IPS-NIHi7 (cell line): ENCODE data around the gene RBFA.
"Not testable (repeated sequence)": the region's sequence is repeated elsewhere in the genome, so short reads cannot be mapped to it uniquely, and the experiment has no call there.

ENCODE experiments used
- DNase-seq: peaks from one replicate; pipeline ENCODE4 v3.0.0; 2012; ENCODE audit warnings: mixed read lengths; ENCODE audit errors: extremely low spot score

The RBFA gene, protein sequence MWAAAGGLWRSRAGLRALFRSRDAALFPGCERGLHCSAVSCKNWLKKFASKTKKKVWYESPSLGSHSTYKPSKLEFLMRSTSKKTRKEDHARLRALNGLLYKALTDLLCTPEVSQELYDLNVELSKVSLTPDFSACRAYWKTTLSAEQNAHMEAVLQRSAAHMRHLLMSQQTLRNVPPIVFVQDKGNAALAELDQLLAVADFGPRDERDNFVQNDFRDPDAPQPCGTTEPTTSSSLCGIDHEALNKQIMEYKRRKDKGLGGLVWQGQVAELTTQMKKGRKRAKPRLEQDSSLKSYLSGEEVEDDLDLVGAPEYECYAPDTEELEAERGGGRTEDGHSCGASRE

DNA sequence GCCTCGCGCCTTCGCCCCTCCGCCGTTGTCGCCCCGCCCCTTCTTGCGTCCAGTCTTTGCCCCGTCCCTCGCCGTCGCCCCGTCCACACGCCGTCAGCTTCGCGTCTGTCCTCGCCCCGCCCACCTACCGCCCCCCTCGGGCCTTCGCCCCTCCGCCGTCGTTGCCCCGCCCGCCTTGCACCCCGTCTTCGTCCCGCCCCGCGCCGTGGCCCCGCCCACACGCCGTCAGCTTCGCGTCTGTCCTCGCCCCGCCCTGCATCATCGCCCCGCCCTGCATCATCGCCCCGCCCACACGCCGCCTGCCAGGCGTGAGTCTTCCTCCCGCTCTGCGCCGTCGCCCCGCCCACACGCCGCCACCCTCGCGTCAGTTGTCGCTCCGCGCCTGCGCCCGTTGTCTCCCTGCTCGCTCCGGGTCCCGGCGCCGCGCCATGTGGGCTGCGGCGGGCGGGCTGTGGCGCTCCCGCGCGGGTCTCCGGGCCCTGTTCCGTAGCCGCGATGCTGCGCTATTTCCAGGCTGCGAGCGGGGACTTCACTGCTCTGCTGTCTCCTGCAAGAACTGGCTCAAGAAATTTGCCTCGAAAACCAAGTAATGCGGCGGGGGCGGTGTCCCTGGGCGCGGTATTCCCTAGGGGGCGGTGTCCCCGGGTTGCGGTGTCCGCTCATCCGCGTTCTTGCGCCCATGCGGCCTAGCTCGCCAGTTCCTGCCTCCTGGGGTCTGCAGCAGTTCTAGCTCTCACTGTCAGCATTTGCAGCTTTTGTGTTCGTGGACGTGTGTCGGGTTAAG lies at the start of gene RBFA:
TSS of gene RBFA (plus strand) at position 367 of the 784 bp plus-strand sequence. CDS start at position 429, 62 bp downstream.
- peak; percentile 98 for DNase-seq

DNA sequence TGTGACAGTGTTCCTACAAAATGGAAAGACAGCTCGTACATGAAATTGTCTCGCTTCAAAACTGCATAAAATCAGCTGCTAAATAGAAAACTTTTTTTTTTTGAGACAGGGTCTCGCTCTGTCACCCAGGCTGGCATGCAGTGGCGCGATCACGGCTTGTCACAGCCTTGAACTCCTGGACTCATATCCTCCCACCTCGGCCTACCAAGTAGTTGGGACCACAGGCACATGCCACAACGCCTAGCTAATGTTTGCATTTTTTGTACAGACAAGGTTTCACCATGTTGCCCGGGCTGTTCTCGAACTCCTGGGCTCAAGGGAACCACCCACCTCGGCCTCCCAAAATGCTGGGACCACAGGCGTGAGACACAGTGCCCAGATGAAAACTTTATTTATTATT lies 49.1 kb upstream of the RBFA start:
- no peak for DNase-seq

DNA sequence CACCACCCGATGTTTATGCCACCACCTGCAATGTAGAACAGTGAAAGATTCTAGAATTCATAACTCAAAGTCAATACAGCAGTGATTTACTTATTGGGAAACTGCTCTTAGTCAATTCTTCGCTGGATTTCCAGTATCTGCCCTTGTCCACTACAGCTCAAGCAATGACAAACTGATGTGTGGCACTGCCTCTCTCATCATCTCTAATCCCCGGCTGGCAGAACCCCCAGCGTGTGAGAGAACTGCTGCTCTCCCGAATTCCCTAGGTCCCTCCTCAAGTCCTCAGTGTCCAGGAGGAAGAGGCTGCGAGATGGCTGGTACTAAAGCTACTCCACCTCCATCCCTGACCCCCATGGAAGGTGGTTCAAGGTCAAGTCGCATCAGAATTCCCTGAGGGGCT lies 47.5 kb upstream of the RBFA start:
- no peak for DNase-seq

DNA sequence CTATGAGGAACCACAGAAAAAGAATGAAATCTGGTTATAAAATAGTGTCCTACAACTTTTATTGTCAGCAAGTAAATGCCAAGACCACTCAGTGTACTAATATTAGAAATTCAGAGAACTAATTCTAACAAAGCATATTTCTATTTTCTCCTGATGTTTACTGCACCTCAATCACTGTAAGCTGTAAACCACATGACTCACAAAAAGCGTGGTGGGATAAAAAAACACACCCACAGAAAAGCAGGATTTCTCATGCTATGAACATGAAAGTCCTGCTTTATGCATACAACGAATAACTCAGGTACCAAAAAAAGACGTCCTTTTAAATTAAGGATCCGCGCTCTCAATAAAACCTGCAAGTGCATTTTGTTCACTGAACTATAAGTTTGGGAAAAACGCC lies 46.7 kb upstream of the RBFA start:
- no peak for DNase-seq

DNA sequence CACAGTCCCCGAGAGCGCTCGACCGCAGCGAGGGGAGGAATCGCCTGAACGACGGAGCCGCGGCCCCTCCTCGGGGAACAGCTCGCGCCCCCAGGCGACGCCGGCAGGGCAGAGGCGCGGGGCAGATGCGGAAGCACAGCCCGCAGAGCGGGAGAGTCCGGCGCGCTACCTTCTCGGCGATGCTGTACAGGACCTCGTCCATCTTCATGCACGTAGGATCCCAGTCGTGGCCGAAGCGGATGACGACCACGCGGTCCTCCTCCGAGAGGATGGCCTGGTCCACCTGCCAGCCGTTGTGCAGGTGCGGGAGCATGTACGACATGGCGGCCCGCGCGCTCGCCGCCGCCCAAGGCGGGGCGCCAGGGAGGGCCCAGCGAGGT lies 46.2 kb upstream of the RBFA start:
- DNase-seq: peak; percentile 74

DNA sequence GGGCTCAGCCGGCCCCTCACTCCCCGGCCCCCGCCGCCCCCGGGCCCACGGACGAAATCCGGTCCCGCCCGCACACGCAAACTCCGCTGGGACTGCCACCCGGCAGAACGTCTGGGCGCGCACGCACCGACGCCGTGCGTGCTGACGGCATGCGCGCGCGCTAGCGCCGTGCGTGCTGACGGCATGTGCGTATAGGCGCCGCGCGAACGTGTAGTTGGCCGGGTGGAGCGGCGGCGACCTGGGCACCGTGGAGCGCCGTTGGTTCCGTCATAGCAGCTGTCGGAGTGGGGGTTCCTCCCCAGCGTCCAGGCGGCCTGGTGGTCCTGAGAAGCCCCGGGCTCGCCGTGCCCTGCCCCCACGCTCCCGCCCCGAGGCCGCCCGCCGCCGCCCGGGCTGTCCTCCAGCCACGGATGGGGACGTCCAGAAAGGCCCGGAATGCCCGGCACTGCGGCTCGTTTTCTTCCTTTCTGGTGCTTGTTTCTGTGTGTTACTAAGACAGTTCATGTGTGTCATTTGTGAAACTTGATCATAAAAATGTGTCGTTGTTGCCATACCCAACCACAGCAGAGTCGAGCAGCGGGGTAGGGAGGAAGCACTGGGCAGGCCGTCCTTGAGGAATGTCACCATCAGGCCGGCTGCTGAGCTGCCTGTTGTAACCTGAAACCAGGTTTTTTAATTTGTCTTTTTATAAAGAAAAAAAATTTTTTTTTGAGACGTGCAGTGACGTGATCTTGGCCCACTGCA lies 45.6 kb upstream of the RBFA start, which contains the start of gene TXNL4A:
TSS of gene TXNL4A (minus strand) at position 113 of the 744 bp plus-strand sequence. CDS start 171 bp downstream, outside the sequence.
- peak; percentile 71 for DNase-seq

DNA sequence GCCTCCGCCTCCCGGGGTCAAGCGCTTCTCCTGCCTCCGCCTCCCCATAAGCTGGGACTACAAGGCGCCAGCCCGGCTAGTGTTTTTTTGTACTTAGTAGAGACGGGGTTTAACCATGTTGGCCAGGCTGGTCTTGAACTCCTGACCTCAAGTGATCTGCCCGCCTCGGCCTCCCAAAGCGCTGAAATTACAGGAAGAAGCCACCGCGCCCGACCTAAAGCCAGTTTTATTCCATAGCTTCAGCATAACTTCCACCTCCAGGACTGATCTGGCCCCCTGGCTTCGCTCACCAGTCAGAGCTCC lies 45.1 kb upstream of the RBFA start:
- no peak for DNase-seq

DNA sequence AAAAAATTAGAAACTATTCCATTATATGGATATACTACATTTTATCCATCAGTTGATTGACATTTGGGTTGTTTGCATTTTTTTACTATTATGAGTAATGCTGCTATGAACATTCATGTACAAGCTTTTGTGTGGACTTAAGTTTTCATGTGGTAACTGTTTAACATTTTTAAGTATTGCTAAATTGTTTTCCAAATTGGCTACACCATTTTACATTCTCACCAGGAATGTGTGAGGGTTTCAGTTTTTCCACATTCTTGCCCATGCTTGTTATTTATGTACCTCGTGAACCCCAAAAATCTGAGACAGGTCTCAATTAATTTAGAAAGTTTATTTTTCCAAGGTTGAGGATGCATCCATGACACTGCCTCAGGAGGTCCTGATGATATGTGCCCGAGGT lies 42.7 kb upstream of the RBFA start:
- no peak for DNase-seq

DNA sequence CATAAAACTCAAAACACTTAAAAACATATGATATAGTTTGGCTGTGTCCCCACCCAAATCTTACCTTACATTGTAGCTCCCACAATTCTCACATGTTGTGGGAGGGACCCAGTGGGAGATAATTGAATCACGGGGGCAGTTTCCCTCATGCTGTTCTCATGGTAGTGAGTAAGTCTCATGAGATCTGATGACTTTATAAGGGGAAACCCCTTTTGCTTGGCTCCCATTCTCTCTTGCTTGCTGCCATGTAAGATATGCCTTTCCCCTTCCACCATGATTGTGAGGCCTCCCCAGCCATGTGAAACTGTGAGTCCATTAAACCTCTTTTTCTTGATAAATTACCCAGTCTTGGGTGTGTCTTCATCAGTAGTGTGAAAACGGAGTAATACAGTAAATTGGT lies 34.5 kb upstream of the RBFA start:
- not testable (repeated sequence) for DNase-seq

DNA sequence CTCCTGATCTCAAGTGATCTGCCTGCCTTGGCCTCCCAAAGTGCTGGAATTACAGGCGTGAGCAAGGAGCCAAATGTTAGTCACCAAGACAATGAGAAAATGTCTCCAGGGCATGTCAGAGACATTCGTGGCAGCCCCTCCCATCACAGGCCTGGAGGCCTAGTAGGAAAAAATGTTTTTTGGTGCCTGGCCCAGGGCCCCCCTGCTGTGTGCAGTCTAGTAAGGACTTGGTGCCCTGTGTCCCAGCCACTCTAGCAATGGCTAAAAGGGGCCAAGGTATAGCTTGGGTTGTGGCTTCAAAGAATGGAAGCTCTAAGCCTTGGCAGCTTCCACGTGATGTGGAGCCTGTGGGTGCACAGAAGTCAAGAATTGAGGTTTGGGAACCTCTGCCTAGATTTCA lies 33.4 kb upstream of the RBFA start:
- no peak for DNase-seq

DNA sequence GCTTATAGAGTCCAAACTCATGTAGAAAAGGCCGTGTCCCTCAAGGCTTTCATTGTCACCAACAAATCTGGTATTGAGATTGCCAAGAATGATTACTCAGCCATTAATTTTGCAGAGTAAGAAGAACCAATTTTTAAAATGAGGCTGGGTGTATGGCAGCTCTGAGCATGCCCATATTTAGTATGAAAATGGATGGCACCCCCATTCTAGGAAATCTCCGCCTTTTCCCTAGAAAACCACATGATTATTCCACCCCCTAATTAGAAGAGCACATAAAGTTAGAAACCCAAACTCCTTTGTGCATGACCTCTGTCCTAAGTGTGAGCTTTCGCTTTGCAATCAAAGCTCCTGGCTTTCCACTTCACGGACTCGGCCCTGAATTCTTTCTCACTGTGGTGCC lies 31.8 kb upstream of the RBFA start:
- DNase-seq: no peak

DNA sequence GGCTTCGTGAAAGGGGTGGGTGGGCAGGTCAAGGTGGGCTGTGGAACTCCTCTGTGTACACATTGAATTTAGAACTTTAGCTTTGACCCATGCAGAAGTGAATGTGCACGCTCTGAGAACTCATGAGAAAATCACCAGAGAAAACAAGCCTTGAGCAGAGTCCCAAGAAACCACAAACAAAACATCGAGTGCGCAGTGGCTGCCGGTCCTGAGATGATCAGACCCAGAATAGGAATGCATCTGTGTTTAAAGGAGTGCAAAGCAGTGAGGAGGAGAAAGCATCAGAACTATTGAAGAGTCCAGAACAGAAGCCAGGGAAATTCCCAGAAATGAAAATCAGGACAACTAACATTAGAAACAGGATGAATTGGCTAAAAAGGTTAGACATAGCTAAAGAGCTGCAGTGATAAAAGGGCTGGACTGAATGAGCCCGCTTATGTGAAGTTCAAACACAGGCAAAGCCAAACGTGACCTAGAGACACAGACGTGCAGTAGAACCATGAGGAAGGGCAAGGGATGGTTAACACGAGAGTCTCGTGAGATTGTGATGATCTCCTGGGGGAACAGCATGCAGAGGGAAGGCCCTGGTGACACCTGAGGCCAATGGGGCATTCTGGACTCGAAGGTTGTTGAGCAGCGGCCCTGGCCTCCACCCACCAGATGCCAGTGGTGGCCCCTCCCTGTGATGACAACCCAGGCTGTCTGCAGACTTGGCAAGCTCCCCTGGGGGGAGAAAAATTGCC lies 29.5 kb upstream of the RBFA start:
- no peak for DNase-seq

DNA sequence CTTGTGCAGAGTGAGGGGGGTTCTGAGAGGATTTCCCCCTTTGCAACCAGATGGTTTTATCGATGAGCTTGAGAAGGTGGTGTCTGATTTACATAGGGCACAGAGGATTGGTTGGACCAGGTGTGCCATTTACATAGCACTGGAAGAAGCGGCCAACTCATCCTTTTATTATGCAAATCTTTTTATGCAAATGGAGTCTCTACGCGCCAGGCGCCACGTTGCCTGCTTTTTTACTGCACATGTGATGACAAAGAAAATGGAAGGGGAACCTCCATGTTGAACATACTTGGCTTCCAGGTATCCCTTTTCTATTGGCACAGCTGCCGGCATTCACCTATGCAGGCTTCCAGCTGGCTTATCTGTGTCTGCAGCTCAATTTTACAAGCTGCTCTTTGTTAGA lies 27.5 kb upstream of the RBFA start:
- DNase-seq: no peak

DNA sequence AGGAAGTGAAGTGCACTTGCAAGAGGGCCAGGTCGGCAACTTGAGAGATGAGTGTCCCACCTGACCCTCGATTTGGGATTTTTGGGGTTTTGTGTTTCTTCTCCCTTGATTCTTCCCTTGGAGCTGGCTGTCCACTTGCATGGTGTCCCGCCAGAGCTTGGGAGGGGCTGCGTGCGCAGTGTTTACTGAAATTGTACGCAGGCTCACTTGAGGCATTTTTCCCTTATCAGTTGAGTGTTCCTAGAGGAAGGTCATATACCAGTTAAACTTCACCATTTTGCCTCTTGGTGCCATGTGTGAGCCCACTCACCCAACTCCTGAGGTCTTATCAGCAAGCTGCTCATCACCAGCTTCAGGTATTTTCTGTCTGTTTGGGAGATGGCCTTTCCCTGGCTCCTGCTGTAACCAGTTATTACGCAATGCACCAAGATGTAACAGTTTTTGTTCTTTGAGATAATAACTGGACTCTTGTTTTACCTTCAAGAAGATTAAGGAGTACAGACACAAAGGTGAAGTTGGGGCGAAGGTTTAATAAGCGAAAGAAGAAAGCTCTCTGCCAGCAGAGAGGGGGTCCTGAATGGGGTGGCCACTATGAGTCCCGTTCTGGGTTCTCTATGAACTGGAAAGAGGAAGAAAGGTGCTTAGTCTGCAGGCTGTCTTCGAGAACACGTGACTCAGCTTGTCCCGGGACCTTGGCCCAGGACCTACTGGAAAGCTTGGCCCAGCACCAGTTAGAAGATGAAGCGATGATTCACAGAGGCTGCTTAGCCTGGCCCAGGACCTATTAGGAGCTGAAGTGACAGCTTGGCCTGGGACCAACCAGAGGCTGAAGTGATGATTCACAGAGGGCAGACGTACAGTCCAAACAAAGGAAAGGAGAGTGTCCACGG lies 24.3 kb upstream of the RBFA start:
- DNase-seq: no peak

DNA sequence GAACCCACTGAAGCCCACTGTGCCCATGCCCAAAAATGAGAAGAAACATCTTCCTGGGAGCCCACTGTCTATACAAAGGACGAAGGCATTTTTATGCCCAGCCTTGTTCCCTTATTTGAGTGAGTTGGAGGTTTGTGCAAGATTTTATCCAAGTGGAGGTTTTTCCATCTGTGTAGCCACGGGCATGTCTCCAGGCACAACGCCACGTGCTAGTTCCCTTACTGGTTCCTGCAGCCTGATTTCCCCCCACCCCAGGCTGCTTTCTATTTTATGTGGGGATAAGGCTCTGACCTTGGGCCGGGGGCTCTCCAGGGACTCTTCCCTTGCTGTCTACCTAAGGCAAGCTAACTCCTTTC lies 23.7 kb upstream of the RBFA start:
- no peak for DNase-seq

DNA sequence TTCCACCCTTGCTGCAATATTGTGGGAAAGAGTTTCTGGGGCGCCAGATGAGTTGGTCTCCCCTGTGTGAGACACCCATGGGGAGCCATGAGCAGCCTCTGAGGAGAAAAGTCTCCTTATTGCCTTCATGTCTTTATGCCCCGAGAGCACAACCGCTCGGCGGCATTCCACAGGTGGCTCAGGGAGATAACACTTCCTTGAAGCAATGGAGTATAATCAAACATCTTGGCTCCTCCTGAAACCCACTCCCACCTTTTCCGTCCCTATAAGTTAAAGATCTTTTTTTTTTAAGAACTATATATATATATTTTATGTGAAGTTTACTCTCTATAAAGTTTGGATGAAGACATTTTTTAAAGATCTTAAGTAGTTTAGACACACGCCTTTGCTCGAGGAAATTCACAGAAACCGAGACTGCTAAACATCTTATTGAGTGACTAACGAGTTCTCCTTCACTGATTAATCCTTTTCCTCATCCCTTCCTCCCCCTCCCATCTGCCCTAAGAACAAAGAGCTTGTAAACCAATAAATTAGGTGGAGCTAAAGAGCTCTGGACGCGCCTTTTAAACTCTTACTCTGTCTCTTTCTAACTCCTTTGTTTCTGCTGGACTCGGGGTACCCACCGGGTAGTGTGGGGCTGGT lies 22.6 kb upstream of the RBFA start:
- DNase-seq: not testable (repeated sequence)

DNA sequence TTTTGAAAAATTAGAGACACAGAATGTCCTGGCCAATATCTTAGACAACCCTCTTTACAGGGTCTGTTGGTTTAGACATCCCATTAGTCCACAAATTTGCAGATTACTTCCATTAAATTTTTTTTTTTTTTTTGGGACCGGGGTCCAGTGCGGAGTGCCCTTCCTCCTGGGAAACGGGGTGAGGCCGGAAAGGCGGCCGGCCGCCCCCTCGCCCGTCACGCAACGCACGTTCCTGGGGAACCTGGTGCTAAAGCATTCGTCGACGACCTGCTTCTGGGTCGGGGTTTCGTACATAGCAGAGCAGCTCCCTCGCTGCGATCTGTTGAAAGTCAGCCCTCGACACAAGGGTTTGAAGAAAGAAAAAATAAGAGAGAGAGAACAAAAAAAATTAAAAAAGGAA lies 21.5 kb upstream of the RBFA start:
- no peak for DNase-seq

DNA sequence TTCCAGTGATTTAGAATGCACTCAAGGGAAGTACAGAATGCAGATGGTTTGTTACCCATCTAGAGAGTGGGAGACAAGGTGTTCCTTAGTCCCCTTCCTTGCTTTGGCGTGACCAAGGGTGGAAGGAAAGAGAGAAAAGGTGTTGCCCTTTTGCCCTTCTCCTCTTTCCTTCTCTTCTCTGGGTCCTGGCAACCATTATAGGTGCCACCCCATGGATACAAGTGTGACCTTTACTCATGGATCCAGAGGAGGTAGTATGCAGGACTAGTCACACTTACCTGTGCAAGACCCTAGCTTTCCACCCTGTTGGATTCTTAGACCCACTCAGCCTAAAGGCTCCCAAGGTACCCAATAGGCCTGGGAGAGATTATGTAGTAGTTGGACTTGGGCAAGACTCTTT lies 11.6 kb upstream of the RBFA start:
- no peak for DNase-seq

DNA sequence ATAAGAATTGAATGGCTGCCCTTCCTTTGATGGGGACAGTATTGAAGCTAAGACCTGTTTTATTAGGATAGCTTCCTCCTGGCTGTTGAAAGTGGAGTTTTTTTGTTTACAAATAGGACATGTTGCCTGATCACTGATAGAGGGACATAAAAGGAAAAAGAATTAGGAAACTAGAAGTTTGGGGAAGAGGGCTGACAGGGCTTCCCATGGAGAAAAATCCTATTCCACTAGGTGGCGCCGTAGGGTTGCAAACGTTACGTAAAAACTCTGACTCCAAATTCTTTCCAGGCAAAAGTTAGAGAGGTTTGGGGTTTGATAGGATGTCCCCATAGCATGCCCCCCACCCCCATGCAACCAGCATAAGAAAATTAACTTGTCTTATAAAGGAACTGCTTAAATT lies 11.1 kb upstream of the RBFA start:
- peak; percentile 33 for DNase-seq

DNA sequence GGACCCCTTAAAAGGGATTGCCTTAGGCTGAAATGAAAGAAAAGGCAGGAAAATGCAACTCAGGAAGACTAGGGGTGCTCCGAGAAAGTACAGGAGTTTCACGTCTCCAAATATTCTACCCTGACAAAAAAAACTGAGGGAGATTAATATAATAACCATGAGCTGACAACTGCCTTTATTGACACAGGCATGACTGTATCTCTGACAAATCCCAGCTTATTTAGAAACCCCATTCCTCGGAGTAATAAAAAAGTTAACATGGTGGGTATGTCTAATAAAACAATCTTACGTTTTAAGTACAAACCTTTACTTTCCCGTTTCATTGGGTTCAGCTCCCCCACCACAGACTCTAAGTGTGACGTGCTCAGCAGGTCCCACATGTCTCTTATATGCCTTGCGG lies 7.9 kb upstream of the RBFA start:
- DNase-seq: no peak

DNA sequence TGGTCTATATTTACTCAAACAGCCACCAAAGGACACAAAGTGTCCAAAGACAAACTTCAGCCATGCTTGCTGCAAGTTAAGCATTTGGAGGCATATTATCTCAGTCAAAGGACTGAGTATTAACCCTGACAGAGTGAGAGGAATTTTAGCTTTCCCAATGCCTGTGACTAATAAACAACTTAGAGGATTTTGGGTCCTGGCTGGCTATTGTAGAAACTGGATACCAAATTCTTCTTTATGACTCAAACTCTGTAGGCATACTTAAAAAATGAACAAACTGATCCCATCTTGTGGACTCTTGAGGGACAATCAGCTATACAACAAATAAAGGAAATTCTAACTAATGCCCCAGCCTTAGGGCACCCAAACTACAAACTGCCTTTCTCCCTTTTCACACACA lies 6.5 kb upstream of the RBFA start:
- not testable (repeated sequence) for DNase-seq
